ENCODE measurements around the gene MYH15. TPM values are rescaled to one million over a fixed set of nuclear protein-coding genes. Genes with fewer than 3 reads are reported as not detected.

The MYH15 gene
- total and polyA plus RNA-seq, 2 of the 4 experiments (the other 2 are of a cell fraction): 0.10 to 0.36 TPM

GRCh38 chr3:108527817-108528216 is 17.4 kb upstream of the MYH15 start:
- DNase-seq (no peak), ATAC-seq (ENCODE audit: low read depth) (no peak)
- no CpG with 5 or more reads among the region's 2 CpGs for WGBS, 2 experiments (ENCODE audit: extremely low coverage in 2 of 2, insufficient read length in 1 of 2)
- Histone ChIP-seq H3K23ac (ENCODE audit: low read depth, low read length) (no peak overlapping the region), H2AFZ (replicated peaks; ENCODE audit: low read length, poor library complexity) (no peak overlapping the region), H3K56ac (ENCODE audit: extremely low read depth, insufficient read depth, low read length) (no peak overlapping the region), H3K36me3 (ENCODE audit: control insufficient read depth, insufficient read depth, low read length) (no peaks in the 10 kb centered on the region), H3K79me1 (ENCODE audit: low read depth in 1 of 2, low read length in 2 of 2) (no peaks in the 10 kb centered on the region), H4K91ac (ENCODE audit: insufficient read depth, low read depth, low read length) (no peak overlapping the region), H4K5ac (ENCODE audit: low read depth, low read length) (no peak overlapping the region), H3K14ac (replicated peaks; ENCODE audit: low read depth, low read length) (no peak overlapping the region), H3K4ac (ENCODE audit: low read depth, low read length) (no peak overlapping the region), H3K27me3 (ENCODE audit: control insufficient read depth, insufficient read depth, low read length) (no peaks in the 10 kb centered on the region; the same call in 1 of the 2 replicates), H3K18ac (ENCODE audit: low read depth, low read length) (no peak overlapping the region), H2BK120ac (ENCODE audit: low read depth, low read length) (no peak overlapping the region), H2BK20ac (ENCODE audit: low read depth, low read length) (no peak overlapping the region), H3K9me3 (ENCODE audit: control insufficient read depth, insufficient read depth, low read length) (no peaks in the 10 kb centered on the region), H4K8ac (ENCODE audit: low read depth in 2 of 2, low read length in 2 of 2) (no peak overlapping the region), H2AK9ac (replicated peaks; ENCODE audit: low read depth, low read length, poor library complexity) (no peak overlapping the region), H3K9ac (ENCODE audit: low read depth, low read length) (no peak overlapping the region), H3K4me1 (ENCODE audit: control insufficient read depth, insufficient read depth, low read length) (no peaks in the 10 kb centered on the region), H3K27ac (ENCODE audit: insufficient read depth, low read length) (no peak overlapping the region), H3K9me1 (ENCODE audit: insufficient read depth, low read length) (no peaks in the 10 kb centered on the region), H3K4me2 (ENCODE audit: low read depth, low read length) (no peak overlapping the region), H4K20me1 (ENCODE audit: insufficient read depth, low read length) (no peaks in the 10 kb centered on the region), H2BK5ac (ENCODE audit: low read depth, low read length, poor library complexity, severe bottlenecking) (no peak overlapping the region), H2AK5ac (ENCODE audit: low read depth, low read length) (no peak overlapping the region), H2BK15ac (ENCODE audit: low read depth, low read length) (no peak overlapping the region), H3K4me3 (ENCODE audit: insufficient read depth, low read depth, low read length) (no peak overlapping the region)
- in situ Hi-C loops (cut with MboI; ENCODE audit: low sequenced_read_pairs) (no loop called here), intact Hi-C loops (cut with micrococcal nuclease) (no loop called here), dilution Hi-C loops (cut with HindIII; ENCODE audit: low sequenced_read_pairs, unreplicated experiment) (no loop called here)
- POLR2A ChIA-PET (ENCODE audit: unreplicated experiment): no interaction called here
- TF ChIP-seq MAZ (IDR thresholded peaks at IDR 0.05; ENCODE audit: borderline replicate concordance, low read depth, low read length) (no peak), POLR2A (IDR thresholded peaks at IDR 0.05; ENCODE audit: low read depth, low read length) (no peak)
- BruUV-seq (replicated peaks): no TSS peak
- CTCF ChIA-PET: no interaction called here

All from IMR-90 (cell line).